Measurements from ENCODE around the gene RGS6.

Gene RGS6

GRCh38 chr14:71942904-71943694 lies 10.9 kb downstream of the RGS6 start:
- Histone ChIP-seq H3K9me3 (peaks cover 18% of the 10 kb centered on the region), H4K20me1 (no peaks in the 10 kb centered on the region), H3K4me3 (no peak overlapping the region), H3K9ac (no peak overlapping the region), H3K4me2 (no peak overlapping the region), H3K27ac (no peak overlapping the region), H3K27me3 (no peaks in the 10 kb centered on the region), H3K4me1 (peaks cover 6% of the 10 kb centered on the region), H3K36me3 (no peaks in the 10 kb centered on the region)
- TF ChIP-seq Cebpa-rat (IDR thresholded peaks at IDR 0.05) = no peak

GRCh38 chr14:71943695-71944018 lies 11.4 kb downstream of the RGS6 start:
- no peak for TF ChIP-seq Cebpa-rat (IDR thresholded peaks at IDR 0.05)
- no peaks in the 10 kb centered on the region for H4K20me1 ChIP-seq

DNA sequence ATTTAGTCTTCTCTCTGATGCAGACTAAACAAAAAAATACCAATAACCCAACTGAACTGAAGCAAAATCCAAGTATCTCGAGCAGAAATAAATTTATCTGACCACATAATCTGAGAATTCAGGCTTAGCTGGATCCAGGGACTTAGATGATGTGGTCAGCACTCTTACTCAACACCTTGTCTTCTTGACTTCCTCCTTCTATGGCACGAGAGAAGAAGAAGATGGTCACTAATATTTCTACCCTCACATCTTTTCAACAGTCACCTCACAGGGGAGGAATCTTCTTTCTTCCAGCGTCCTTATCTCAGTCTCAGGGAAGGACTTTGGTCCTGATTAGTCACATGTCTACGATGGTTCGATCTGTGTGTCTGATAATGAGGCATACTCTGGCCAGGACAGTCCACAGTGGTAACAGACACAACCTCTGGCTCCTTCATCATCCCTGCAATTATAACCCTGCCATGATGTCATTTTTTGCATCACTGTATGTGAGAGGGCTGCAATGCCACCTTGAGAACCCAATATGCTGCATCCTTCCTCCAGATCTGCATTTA lies 15.8 kb downstream of the RGS6 start:
- no peaks in the 10 kb centered on the region for H4K20me1 ChIP-seq
- peaks cover 10% of the 10 kb centered on the region for H3K4me1 ChIP-seq
- no peak overlapping the region for H3K4me2 ChIP-seq
- no peaks in the 10 kb centered on the region for H3K27me3 ChIP-seq
- H3K36me3 ChIP-seq = no peaks in the 10 kb centered on the region
- no peak overlapping the region for H3K27ac ChIP-seq
- no peak for TF ChIP-seq Cebpa-rat (IDR thresholded peaks at IDR 0.05)
- H3K9ac ChIP-seq = no peak overlapping the region
- peaks cover 5% of the 10 kb centered on the region for H3K9me3 ChIP-seq
- H3K4me3 ChIP-seq = no peak overlapping the region

More at GRCh38 chr14:71943695-71944018, 11.4 kb downstream of the RGS6 start:
- peaks cover 6% of the 10 kb centered on the region for H3K4me1 ChIP-seq
- H3K27me3 ChIP-seq = no peaks in the 10 kb centered on the region
- no peak overlapping the region for H3K4me3 ChIP-seq
- H3K9ac ChIP-seq = no peak overlapping the region
- peaks cover 18% of the 10 kb centered on the region for H3K9me3 ChIP-seq
- no peak overlapping the region for H3K27ac ChIP-seq
- no peak overlapping the region for H3K4me2 ChIP-seq
- H3K36me3 ChIP-seq = no peaks in the 10 kb centered on the region

GRCh38 chr14:71952381-71953363 lies 20.4 kb downstream of the RGS6 start:
- H3K4me3 ChIP-seq = no peak overlapping the region
- H4K20me1 ChIP-seq = no peaks in the 10 kb centered on the region
- H3K36me3 ChIP-seq = no peaks in the 10 kb centered on the region
- peaks cover 5% of the 10 kb centered on the region for H3K9me3 ChIP-seq
- peak overlapping the region; percentile 3; the same call in 1 of the 2 replicates for H3K4me2 ChIP-seq
- H3K27me3 ChIP-seq = no peaks in the 10 kb centered on the region
- H3K27ac ChIP-seq = no peak overlapping the region
- peaks cover 17% of the 10 kb centered on the region for H3K4me1 ChIP-seq
- H3K9ac ChIP-seq = no peak overlapping the region
- TF ChIP-seq Cebpa-rat (IDR thresholded peaks at IDR 0.05) = no peak

GRCh38 chr14:71956920-71957563 lies 24.8 kb downstream of the RGS6 start:
- Histone ChIP-seq H3K27me3 (no peaks in the 10 kb centered on the region), H3K9me3 (no peaks in the 10 kb centered on the region), H4K20me1 (no peaks in the 10 kb centered on the region), H3K36me3 (no peaks in the 10 kb centered on the region), H3K4me3 (no peak overlapping the region), H3K9ac (no peak overlapping the region), H3K4me2 (no peak overlapping the region; the same call in 1 of the 2 replicates), H3K4me1 (peaks cover 59% of the 10 kb centered on the region), H3K27ac (no peak overlapping the region)
- no peak for TF ChIP-seq Cebpa-rat (IDR thresholded peaks at IDR 0.05)

GRCh38 chr14:71959055-71959454 lies 26.8 kb downstream of the RGS6 start:
- Histone ChIP-seq H3K9ac (no peak overlapping the region), H3K9me3 (no peaks in the 10 kb centered on the region), H3K27me3 (no peaks in the 10 kb centered on the region), H3K4me3 (no peak overlapping the region), H4K20me1 (no peaks in the 10 kb centered on the region), H3K4me2 (peak overlapping the region; percentile 75), H3K27ac (no peak overlapping the region), H3K36me3 (no peaks in the 10 kb centered on the region), H3K4me1 (peaks cover 54% of the 10 kb centered on the region)
- no peak for TF ChIP-seq Cebpa-rat (IDR thresholded peaks at IDR 0.05)

DNA sequence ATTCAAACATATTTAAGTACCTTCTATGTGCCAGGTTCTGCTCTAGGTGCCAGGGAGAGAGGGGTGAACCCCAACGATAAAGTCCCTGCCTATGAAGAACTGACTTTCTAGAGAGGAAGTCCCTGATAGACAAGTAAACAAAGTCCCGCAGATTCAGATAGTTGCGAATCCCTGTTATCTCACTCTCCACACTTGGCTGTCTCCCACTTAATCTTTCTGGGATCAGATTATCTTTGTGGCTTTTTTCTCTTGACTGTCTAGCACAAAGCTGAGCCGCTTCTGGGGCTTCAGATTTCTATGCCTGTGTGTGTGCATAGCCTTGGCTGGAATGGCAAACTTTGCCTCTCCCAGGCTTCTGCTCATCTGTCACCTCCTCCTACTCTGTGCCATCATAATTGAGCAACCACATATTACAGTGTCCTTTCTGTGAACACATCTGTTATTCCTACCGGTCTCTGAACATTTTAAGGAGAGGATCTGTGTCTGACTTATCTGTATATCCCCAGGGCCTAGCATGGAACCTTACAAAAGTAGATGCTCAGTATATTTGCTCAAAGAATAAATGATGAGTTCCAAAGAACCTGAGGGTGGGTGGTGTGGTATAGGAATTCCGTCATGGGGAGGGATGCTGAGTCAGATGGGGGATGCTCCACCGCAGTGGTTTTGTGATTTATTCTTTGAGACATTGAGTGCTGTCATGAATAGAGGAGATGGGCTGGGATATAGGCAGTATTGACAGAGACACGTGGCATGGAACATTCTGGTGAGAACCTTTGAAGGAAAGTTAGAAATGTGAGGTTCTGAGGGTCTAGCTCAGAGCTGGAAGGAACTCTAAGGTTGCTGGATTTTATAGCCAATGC lies 28.5 kb downstream of the RGS6 start:
- Histone ChIP-seq H3K9me3 (no peaks in the 10 kb centered on the region), H3K27me3 (no peaks in the 10 kb centered on the region), H3K4me2 (peak overlapping the region; percentile 75), H3K9ac (no peak overlapping the region), H3K4me3 (no peak overlapping the region), H3K4me1 (peaks cover 54% of the 10 kb centered on the region), H3K27ac (no peak overlapping the region), H3K36me3 (no peaks in the 10 kb centered on the region), H4K20me1 (no peaks in the 10 kb centered on the region)
- TF ChIP-seq Cebpa-rat (IDR thresholded peaks at IDR 0.05) = no peak

GRCh38 chr14:71961972-71962371 lies 29.7 kb downstream of the RGS6 start:
- H3K4me3 ChIP-seq = no peak overlapping the region
- no peak overlapping the region for H3K4me2 ChIP-seq
- H3K36me3 ChIP-seq = no peaks in the 10 kb centered on the region
- no peaks in the 10 kb centered on the region for H3K27me3 ChIP-seq
- peaks cover 52% of the 10 kb centered on the region for H3K4me1 ChIP-seq
- no peak overlapping the region for H3K9ac ChIP-seq
- no peaks in the 10 kb centered on the region for H3K9me3 ChIP-seq
- H4K20me1 ChIP-seq = no peaks in the 10 kb centered on the region
- TF ChIP-seq Cebpa-rat (IDR thresholded peaks at IDR 0.05) = no peak
- H3K27ac ChIP-seq = no peak overlapping the region

DNA sequence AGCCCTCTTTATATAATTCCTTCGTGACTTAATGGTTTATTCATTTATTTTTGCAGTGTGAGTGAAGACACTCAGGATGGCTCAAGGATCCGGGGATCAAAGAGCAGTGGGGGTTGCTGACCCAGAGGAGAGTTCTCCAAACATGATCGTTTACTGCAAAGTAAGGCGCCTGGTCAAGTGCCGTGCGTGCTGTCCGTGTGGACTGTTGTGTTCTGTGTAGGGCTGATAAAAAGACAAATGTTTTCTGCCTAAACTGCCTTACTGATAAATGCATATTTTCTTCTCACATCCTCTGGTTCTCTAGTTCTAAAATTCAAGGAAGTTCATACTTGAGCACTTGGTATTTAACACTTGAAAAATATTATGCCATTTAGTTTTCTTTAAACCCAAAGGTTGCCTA lies 32.5 kb downstream of the RGS6 start:
- Histone ChIP-seq H3K27me3 (no peaks in the 10 kb centered on the region), H3K4me2 (no peak overlapping the region), H3K4me1 (peaks cover 25% of the 10 kb centered on the region), H3K9me3 (no peaks in the 10 kb centered on the region), H4K20me1 (no peaks in the 10 kb centered on the region), H3K27ac (no peak overlapping the region), H3K36me3 (no peaks in the 10 kb centered on the region), H3K9ac (no peak overlapping the region), H3K4me3 (no peak overlapping the region)
- TF ChIP-seq Cebpa-rat (IDR thresholded peaks at IDR 0.05) = no peak
